ENCODE results near the gene HSP90AB1.

HSP90AB1 gene

GRCh38 chr6:44245391-44245911 lies 1.4 kb upstream of the HSP90AB1 start:
- in situ Hi-C loops (cut with HindIII; ENCODE audit: low sequenced_read_pairs), result no loop called here
- no peak for DNase-seq (ENCODE audit: low read depth)
- H3K4me3 ChIP-seq (ENCODE audit: low read depth, low read length), result peak overlapping the region; percentile 98
- TF ChIP-seq, protein P1, sequence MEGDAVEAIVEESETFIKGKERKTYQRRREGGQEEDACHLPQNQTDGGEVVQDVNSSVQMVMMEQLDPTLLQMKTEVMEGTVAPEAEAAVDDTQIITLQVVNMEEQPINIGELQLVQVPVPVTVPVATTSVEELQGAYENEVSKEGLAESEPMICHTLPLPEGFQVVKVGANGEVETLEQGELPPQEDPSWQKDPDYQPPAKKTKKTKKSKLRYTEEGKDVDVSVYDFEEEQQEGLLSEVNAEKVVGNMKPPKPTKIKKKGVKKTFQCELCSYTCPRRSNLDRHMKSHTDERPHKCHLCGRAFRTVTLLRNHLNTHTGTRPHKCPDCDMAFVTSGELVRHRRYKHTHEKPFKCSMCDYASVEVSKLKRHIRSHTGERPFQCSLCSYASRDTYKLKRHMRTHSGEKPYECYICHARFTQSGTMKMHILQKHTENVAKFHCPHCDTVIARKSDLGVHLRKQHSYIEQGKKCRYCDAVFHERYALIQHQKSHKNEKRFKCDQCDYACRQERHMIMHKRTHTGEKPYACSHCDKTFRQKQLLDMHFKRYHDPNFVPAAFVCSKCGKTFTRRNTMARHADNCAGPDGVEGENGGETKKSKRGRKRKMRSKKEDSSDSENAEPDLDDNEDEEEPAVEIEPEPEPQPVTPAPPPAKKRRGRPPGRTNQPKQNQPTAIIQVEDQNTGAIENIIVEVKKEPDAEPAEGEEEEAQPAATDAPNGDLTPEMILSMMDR (IDR thresholded peaks at IDR 0.05; ENCODE audit: low read depth, low read length, missing control alignments), result no peak

DNA sequence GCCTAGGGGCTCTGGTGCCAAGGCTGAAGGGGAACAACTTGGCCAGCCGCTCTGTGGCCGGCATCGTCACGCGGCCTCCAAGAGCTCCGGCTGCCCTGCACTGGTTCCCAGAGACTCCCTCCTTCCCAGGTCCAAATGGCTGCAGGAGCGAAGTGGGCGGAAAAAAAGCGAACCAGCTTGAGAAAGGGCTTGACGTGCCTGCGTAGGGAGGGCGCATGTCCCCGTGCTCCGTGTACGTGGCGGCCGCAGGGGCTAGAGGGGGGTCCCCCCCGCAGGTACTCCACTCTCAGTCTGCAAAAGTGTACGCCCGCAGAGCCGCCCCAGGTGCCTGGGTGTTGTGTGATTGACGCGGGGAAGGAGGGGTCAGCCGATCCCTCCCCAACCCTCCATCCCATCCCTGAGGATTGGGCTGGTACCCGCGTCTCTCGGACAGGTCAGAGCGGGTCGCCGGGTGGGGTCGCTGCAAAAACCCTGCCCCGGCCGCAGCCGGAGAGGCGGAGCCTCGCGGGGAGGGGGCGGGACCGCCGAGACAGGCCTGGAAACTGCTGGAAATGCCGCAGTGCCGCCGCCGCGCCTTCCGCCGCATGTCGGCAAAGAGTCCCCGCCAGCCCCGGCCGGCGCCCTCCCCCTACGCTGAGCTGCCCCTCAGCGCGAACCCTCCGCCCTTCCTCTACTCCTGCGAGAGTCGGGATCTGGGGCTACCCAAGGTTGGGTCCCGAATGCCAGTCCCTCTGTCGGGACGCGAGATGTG lies 814 bp upstream of the HSP90AB1 start:
- peak overlapping the region; percentile 98 for H3K4me3 ChIP-seq (ENCODE audit: low read depth, low read length)
- in situ Hi-C loops (cut with HindIII; ENCODE audit: low sequenced_read_pairs), result no loop called here
- TF ChIP-seq, protein P1 (IDR thresholded peaks at IDR 0.05; ENCODE audit: low read depth, low read length, missing control alignments), result no peak
- no peak for DNase-seq (ENCODE audit: low read depth)

- TF ChIP-seq, protein P1 (IDR thresholded peaks at IDR 0.05; ENCODE audit: low read depth, low read length, missing control alignments), result no peak
- DNase-seq (ENCODE audit: low read depth), result no peak
- peak overlapping the region; percentile 98 for H3K4me3 ChIP-seq (ENCODE audit: low read depth, low read length)
- in situ Hi-C loops (cut with HindIII; ENCODE audit: low sequenced_read_pairs), result no loop called here
These were observed 719 bp downstream of the HSP90AB1 start for GRCh38 chr6:44247338-44248302.

DNA sequence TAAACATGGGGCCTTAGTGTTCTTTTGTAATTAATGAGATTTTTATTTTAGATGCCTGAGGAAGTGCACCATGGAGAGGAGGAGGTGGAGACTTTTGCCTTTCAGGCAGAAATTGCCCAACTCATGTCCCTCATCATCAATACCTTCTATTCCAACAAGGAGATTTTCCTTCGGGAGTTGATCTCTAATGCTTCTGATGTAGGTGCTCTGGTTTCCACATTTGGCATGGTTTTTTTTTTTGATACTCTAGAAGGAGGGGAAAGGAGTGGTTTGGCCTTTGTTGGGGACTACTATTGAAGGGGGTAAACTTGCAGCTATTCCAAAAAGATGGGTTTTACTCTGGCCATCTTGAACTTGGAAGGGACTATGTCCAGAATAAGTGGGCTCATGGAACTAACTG lies 1.7 kb downstream of the HSP90AB1 start:
- DNase-seq (ENCODE audit: low read depth), result no peak
- in situ Hi-C loops (cut with HindIII; ENCODE audit: low sequenced_read_pairs), result no loop called here
- H3K4me3 ChIP-seq (ENCODE audit: low read depth, low read length), result peak overlapping the region; percentile 98
- TF ChIP-seq, protein P1 (IDR thresholded peaks at IDR 0.05; ENCODE audit: low read depth, low read length, missing control alignments), result no peak

GRCh38 chr6:44249082-44249748 lies 2.3 kb downstream of the HSP90AB1 start:
- TF ChIP-seq, protein P1 (IDR thresholded peaks at IDR 0.05; ENCODE audit: low read depth, low read length, missing control alignments), result no peak
- in situ Hi-C loops (cut with HindIII; ENCODE audit: low sequenced_read_pairs), result no loop called here
- no peak for DNase-seq (ENCODE audit: low read depth)

More at GRCh38 chr6:44249082-44249748, 2.3 kb downstream of the HSP90AB1 start:
- H3K4me3 ChIP-seq (ENCODE audit: low read depth, low read length), result peak overlapping the region; percentile 98

All from astrocyte of the cerebellum (primary cell).